ENCODE data around the gene SLC22A1. TPM values are rescaled to one million over a fixed set of nuclear protein-coding genes. Genes with fewer than 3 reads are reported as not detected.

SLC22A1 gene
- total and polyA plus RNA-seq, 2 of the 4 experiments (the other 2 are of a cell fraction) = 0.10 TPM; not detected in 1

DNA sequence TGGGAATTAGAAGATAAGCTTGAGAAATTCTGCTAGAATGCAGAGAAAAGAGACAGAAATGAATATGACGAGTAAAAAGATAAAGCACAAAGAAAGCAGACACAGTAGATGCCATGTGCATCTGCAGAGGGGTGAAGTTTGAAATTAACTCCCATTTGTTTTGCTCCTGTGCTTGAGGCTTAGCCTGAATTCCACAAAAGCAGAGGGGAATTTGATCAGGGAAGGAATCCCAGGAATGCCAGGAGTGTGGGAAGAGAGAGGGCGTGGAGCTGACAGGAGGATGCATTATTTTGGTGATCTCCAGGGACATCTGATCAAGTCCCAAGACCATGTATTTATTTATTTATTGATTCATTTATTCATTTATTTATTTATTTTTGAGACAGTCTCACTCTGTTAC lies 55.6 kb downstream of the SLC22A1 start:
- Histone ChIP-seq H2BK5ac (ENCODE audit: low read depth, low read length, poor library complexity, severe bottlenecking) (no peak overlapping the region), H3K18ac (ENCODE audit: low read depth, low read length) (no peak overlapping the region), H2AK9ac (replicated peaks; ENCODE audit: low read depth, low read length, poor library complexity) (no peak overlapping the region), H3K9me3 (ENCODE audit: control insufficient read depth, insufficient read depth, low read length) (no peaks in the 10 kb centered on the region), H4K91ac (ENCODE audit: insufficient read depth, low read depth, low read length) (no peak overlapping the region), H3K9me1 (ENCODE audit: insufficient read depth, low read length) (no peaks in the 10 kb centered on the region), H3K36me3 (ENCODE audit: control insufficient read depth, insufficient read depth, low read length) (no peaks in the 10 kb centered on the region), H3K27ac (ENCODE audit: insufficient read depth, low read length) (no peak overlapping the region), H4K8ac (ENCODE audit: low read depth in 2 of 2, low read length in 2 of 2) (no peak overlapping the region), H3K79me1 (ENCODE audit: low read depth in 1 of 2, low read length in 2 of 2) (no peaks in the 10 kb centered on the region), H4K5ac (ENCODE audit: low read depth, low read length) (no peak overlapping the region), H3K27me3 (ENCODE audit: control insufficient read depth, insufficient read depth, low read length) (no peaks in the 10 kb centered on the region), H3K4ac (ENCODE audit: low read depth, low read length) (no peak overlapping the region), H2BK120ac (ENCODE audit: low read depth, low read length) (no peak overlapping the region), H3K4me3 (ENCODE audit: insufficient read depth, low read depth, low read length) (no peak overlapping the region), H3K23ac (ENCODE audit: low read depth, low read length) (no peak overlapping the region), H4K20me1 (ENCODE audit: insufficient read depth, low read length) (no peaks in the 10 kb centered on the region), H3K56ac (ENCODE audit: extremely low read depth, insufficient read depth, low read length) (no peak overlapping the region), H3K9ac (ENCODE audit: low read depth, low read length) (no peak overlapping the region), H2AK5ac (ENCODE audit: low read depth, low read length) (no peak overlapping the region), H2BK20ac (ENCODE audit: low read depth, low read length) (no peak overlapping the region), H2BK15ac (ENCODE audit: low read depth, low read length) (no peak overlapping the region), H3K4me1 (ENCODE audit: control insufficient read depth, insufficient read depth, low read length) (no peaks in the 10 kb centered on the region), H3K4me2 (ENCODE audit: low read depth, low read length) (no peak overlapping the region), H3K14ac (replicated peaks; ENCODE audit: low read depth, low read length) (no peak overlapping the region), H2AFZ (replicated peaks; ENCODE audit: low read length, poor library complexity) (no peak overlapping the region)
- DNase-seq = no peak
- TF ChIP-seq RCOR1 (IDR thresholded peaks at IDR 0.05; ENCODE audit: insufficient replicate concordance, low read length) = no peak
- TF ChIP-seq MAFK (IDR thresholded peaks at IDR 0.05; ENCODE audit: low read depth, low read length) = no peak
- no peak for TF ChIP-seq RFX5 (IDR thresholded peaks at IDR 0.05; ENCODE audit: low read depth, low read length)
- TF ChIP-seq, protein P1, sequence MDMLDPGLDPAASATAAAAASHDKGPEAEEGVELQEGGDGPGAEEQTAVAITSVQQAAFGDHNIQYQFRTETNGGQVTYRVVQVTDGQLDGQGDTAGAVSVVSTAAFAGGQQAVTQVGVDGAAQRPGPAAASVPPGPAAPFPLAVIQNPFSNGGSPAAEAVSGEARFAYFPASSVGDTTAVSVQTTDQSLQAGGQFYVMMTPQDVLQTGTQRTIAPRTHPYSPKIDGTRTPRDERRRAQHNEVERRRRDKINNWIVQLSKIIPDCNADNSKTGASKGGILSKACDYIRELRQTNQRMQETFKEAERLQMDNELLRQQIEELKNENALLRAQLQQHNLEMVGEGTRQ (IDR thresholded peaks at IDR 0.05; ENCODE audit: low read depth, low read length) = no peak
- no peak for TF ChIP-seq POLR2A (IDR thresholded peaks at IDR 0.05; ENCODE audit: low read depth, low read length)
- no peak for TF ChIP-seq BHLHE40 (IDR thresholded peaks at IDR 0.05; ENCODE audit: low read depth, low read length)
- TF ChIP-seq CEBPB (IDR thresholded peaks at IDR 0.05; ENCODE audit: low read depth, low read length) = no peak
- no peak for TF ChIP-seq MAZ (IDR thresholded peaks at IDR 0.05; ENCODE audit: borderline replicate concordance, low read depth, low read length)
- TF ChIP-seq, protein P2, sequence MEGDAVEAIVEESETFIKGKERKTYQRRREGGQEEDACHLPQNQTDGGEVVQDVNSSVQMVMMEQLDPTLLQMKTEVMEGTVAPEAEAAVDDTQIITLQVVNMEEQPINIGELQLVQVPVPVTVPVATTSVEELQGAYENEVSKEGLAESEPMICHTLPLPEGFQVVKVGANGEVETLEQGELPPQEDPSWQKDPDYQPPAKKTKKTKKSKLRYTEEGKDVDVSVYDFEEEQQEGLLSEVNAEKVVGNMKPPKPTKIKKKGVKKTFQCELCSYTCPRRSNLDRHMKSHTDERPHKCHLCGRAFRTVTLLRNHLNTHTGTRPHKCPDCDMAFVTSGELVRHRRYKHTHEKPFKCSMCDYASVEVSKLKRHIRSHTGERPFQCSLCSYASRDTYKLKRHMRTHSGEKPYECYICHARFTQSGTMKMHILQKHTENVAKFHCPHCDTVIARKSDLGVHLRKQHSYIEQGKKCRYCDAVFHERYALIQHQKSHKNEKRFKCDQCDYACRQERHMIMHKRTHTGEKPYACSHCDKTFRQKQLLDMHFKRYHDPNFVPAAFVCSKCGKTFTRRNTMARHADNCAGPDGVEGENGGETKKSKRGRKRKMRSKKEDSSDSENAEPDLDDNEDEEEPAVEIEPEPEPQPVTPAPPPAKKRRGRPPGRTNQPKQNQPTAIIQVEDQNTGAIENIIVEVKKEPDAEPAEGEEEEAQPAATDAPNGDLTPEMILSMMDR (conservative IDR thresholded peaks at IDR 0.05; ENCODE audit: low read depth, low read length) = no peak
- dilution Hi-C loops (cut with HindIII; ENCODE audit: low sequenced_read_pairs, unreplicated experiment) = no loop called here
- CTCF ChIA-PET = no interaction called here
- no peak for ATAC-seq (ENCODE audit: low read depth)
- POLR2A ChIA-PET (ENCODE audit: unreplicated experiment) = no interaction called here
- intact Hi-C loops (cut with micrococcal nuclease) = no loop called here
- in situ Hi-C loops (cut with MboI; ENCODE audit: low sequenced_read_pairs) = no loop called here
- WGBS, 2 experiments (ENCODE audit: extremely low coverage in 2 of 2, insufficient read length in 1 of 2) = 67% methylated on average over 1 of the region's 2 CpGs; no CpG with 5 or more reads in 1 of the 2 experiments
- BruUV-seq (replicated peaks) = no TSS peak
